GM12878 (cell line): ENCODE results near the gene MKRN2.

Experiments
- ETV6 ChIP-seq, 2 experiments: fragments of 450-650 bp in 1 of 2; IDR thresholded peaks in 1 of 2; conservative IDR thresholded peaks in 1 of 2; 2 replicates each; pipeline ENCODE4 v1.6.1; 2014; ENCODE audit warnings: antibody characterized with exemption in 1 of 2, borderline replicate concordance in 1 of 2, low read depth in 1 of 2, mild to moderate bottlenecking in 1 of 2, moderate library complexity in 1 of 2
- JUND ChIP-seq: IDR thresholded peaks from 2 replicates; pipeline ENCODE4 v1.6.1; 2012; ENCODE audit warnings: low read depth, mild to moderate bottlenecking, low read length, improper control_type of control experiment, moderate library complexity
- SMC3 ChIP-seq: IDR thresholded peaks from 2 replicates; pipeline ENCODE4 v1.6.1; 2011; ENCODE audit warnings: low read length, improper control_type of control experiment, borderline replicate concordance
- SP1 ChIP-seq: IDR thresholded peaks from one replicate; pipeline ENCODE4 v1.6.1; 2011; ENCODE audit warnings: low read depth, low read length
- SUZ12 ChIP-seq: fragments of 200-600 bp; sonication (generic); IDR thresholded peaks from one replicate; pipeline ENCODE4 v1.6.1; 2018; ENCODE audit warnings: antibody characterized with exemption, mild to moderate bottlenecking; ENCODE audit not compliant: unreplicated experiment
- TF ChIP-seq, protein P1 (sequence below): fragments of 450-650 bp; IDR thresholded peaks from 2 replicates; pipeline ENCODE4 v1.6.1; 2017; ENCODE audit warnings: mild to moderate bottlenecking, moderate library complexity
- TF ChIP-seq, protein P2 (sequence below), 3 experiments: IDR thresholded peaks in 2 of 3; conservative IDR thresholded peaks in 1 of 3; 2 replicates each; pipeline ENCODE4 v1.5.1; 2011; ENCODE audit warnings: low read depth in 3 of 3, low read length in 3 of 3, mild to moderate bottlenecking in 3 of 3, control low read depth in 2 of 3, moderate library complexity in 2 of 3, inconsistent platforms in 1 of 3, mixed read lengths in 1 of 3; ENCODE audit not compliant: control insufficient read depth in 2 of 3, insufficient read depth in 1 of 3; ENCODE audit errors: extremely low read depth in 1 of 3
- TF ChIP-seq, protein P3 (sequence below): IDR thresholded peaks from 2 replicates; pipeline ENCODE4 v1.6.1; 2011; ENCODE audit warnings: low read depth, mild to moderate bottlenecking, low read length, moderate library complexity, borderline replicate concordance; ENCODE audit errors: extremely low read depth
- TF ChIP-seq, protein P4 (sequence below): IDR thresholded peaks from 2 replicates; pipeline ENCODE4 v1.6.1; 2012; ENCODE audit warnings: low read depth, low read length, improper control_type of control experiment

DNA sequence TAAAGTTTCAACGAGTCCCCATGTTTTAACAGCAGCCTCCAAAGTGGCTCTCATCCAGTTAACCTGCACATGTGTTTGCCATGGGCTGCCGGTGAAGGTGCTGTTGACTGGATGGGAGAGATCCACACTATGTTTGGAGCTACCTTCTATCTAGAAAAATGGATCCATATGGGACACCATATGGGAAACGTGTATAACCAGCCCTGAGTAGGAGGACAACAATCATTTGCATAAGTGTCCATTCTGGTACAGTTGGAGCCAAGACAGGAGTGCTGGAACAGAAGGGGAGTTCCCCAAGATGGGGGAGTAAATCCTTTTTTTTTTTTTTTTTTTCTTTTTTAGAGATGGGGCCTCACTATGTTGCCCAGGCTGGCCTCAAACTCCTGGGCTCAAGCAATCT, 36.6 kb downstream of the MKRN2 start:
- TF ChIP-seq, protein P1, sequence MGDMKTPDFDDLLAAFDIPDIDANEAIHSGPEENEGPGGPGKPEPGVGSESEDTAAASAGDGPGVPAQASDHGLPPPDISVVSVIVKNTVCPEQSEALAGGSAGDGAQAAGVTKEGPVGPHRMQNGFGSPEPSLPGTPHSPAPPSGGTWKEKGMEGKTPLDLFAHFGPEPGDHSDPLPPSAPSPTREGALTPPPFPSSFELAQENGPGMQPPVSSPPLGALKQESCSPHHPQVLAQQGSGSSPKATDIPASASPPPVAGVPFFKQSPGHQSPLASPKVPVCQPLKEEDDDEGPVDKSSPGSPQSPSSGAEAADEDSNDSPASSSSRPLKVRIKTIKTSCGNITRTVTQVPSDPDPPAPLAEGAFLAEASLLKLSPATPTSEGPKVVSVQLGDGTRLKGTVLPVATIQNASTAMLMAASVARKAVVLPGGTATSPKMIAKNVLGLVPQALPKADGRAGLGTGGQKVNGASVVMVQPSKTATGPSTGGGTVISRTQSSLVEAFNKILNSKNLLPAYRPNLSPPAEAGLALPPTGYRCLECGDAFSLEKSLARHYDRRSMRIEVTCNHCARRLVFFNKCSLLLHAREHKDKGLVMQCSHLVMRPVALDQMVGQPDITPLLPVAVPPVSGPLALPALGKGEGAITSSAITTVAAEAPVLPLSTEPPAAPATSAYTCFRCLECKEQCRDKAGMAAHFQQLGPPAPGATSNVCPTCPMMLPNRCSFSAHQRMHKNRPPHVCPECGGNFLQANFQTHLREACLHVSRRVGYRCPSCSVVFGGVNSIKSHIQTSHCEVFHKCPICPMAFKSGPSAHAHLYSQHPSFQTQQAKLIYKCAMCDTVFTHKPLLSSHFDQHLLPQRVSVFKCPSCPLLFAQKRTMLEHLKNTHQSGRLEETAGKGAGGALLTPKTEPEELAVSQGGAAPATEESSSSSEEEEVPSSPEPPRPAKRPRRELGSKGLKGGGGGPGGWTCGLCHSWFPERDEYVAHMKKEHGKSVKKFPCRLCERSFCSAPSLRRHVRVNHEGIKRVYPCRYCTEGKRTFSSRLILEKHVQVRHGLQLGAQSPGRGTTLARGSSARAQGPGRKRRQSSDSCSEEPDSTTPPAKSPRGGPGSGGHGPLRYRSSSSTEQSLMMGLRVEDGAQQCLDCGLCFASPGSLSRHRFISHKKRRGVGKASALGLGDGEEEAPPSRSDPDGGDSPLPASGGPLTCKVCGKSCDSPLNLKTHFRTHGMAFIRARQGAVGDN: no peak
- TF ChIP-seq SP1 (no peak), ETV6 (conservative IDR thresholded peaks at IDR 0.05 in 1 of 2, IDR thresholded peaks at IDR 0.05 in 1 of 2; ENCODE audit: borderline replicate concordance in 1 of 2, low read depth in 1 of 2) (no peak), SUZ12 (no peak), JUND (no peak), SMC3 (no peak)
- TF ChIP-seq, protein P2, sequence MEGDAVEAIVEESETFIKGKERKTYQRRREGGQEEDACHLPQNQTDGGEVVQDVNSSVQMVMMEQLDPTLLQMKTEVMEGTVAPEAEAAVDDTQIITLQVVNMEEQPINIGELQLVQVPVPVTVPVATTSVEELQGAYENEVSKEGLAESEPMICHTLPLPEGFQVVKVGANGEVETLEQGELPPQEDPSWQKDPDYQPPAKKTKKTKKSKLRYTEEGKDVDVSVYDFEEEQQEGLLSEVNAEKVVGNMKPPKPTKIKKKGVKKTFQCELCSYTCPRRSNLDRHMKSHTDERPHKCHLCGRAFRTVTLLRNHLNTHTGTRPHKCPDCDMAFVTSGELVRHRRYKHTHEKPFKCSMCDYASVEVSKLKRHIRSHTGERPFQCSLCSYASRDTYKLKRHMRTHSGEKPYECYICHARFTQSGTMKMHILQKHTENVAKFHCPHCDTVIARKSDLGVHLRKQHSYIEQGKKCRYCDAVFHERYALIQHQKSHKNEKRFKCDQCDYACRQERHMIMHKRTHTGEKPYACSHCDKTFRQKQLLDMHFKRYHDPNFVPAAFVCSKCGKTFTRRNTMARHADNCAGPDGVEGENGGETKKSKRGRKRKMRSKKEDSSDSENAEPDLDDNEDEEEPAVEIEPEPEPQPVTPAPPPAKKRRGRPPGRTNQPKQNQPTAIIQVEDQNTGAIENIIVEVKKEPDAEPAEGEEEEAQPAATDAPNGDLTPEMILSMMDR (IDR thresholded peaks at IDR 0.05 in 2 of 3, conservative IDR thresholded peaks at IDR 0.05 in 1 of 3; ENCODE audit: control insufficient read depth in 2 of 3, extremely low read depth in 1 of 3, insufficient read depth in 1 of 3, low read depth in 3 of 3, low read length in 3 of 3): no peak
- TF ChIP-seq, protein P3, sequence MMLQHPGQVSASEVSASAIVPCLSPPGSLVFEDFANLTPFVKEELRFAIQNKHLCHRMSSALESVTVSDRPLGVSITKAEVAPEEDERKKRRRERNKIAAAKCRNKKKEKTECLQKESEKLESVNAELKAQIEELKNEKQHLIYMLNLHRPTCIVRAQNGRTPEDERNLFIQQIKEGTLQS: no peak
- TF ChIP-seq, protein P4, sequence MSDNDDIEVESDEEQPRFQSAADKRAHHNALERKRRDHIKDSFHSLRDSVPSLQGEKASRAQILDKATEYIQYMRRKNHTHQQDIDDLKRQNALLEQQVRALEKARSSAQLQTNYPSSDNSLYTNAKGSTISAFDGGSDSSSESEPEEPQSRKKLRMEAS: no peak
